Muscle of leg (tissue), 11 donors: ENCODE data around the gene PARD6A. TPM values are rescaled to one million over a fixed set of nuclear protein-coding genes. Genes with fewer than 3 reads are reported as not detected.

Experiments used
- DNase-seq: peaks from one replicate; pipeline ENCODE4 v3.0.0; 2013
- H3K27ac ChIP-seq: one replicate; pipeline ENCODE4 v1.5.1; 2013; ENCODE audit warnings: mild to moderate bottlenecking, low read length, control low read depth
- H3K27me3 ChIP-seq: one replicate; pipeline ENCODE4 v1.6.1; 2013; ENCODE audit warnings: low read length; ENCODE audit not compliant: control insufficient read depth, insufficient read depth
- H3K36me3 ChIP-seq: one replicate; pipeline ENCODE4 v1.6.1; 2013; ENCODE audit warnings: low read length; ENCODE audit not compliant: control insufficient read depth, insufficient read depth
- H3K4me1 ChIP-seq: one replicate; pipeline ENCODE4 v1.6.1; 2013; ENCODE audit warnings: low read length; ENCODE audit not compliant: control insufficient read depth, insufficient read depth
- H3K4me3 ChIP-seq: one replicate; pipeline ENCODE4 v1.5.1; 2013; ENCODE audit warnings: low read length, control low read depth
- H3K9me3 ChIP-seq: replicated peaks from 2 replicates; pipeline ENCODE4 v1.6.1; 2013; ENCODE audit warnings: low read depth, low read length; ENCODE audit not compliant: control insufficient read depth
- WGBS: methylation state at CpG from one replicate; pipeline ENCODE4 v1.1.5; 2013; ENCODE audit warnings: missing lambda C conversion rate; ENCODE audit not compliant: insufficient coverage; 5-methylcytosine and 5-hydroxymethylcytosine counted together
- polyA plus RNA-seq, 8 donors: library from polyadenylated mRNA; unstranded; fragments of 120-200 nt; gene quantifications; one replicate each; pipeline versions ENCODE4 v1.2.1 to v1.2.3, GENCODE V29; 2013; ENCODE audit warnings: inconsistent platforms in 1 of 8, low replicate concordance in 1 of 8; ENCODE audit not compliant: insufficient read length in 8 of 8, insufficient read depth in 1 of 8
- total RNA-seq: library from RNA; stranded (reverse); fragments of 120-200 nt; gene quantifications from one replicate; pipeline ENCODE4 v1.2.4, GENCODE V29; 2013

The PARD6A gene
- total and polyA plus RNA-seq, 9 donors, result 0.59 to 1.8 (median 1.3) TPM

GRCh38 chr16:67653789-67654402, 6.9 kb upstream of the PARD6A start:
- H3K27me3 ChIP-seq, result peaks cover 70% of the 10 kb centered on the region
- no peak overlapping the region for H3K4me3 ChIP-seq
- no peak for DNase-seq
- no peak overlapping the region for H3K27ac ChIP-seq
- H3K9me3 ChIP-seq, result no peaks in the 10 kb centered on the region
- H3K4me1 ChIP-seq, result peaks cover 13% of the 10 kb centered on the region
- WGBS, result 30% methylated on average over 16 of the region's 25 CpGs
- H3K36me3 ChIP-seq, result peaks cover 15% of the 10 kb centered on the region

GRCh38 chr16:67654403-67654911, 6.3 kb upstream of the PARD6A start:
- Histone ChIP-seq H3K27ac (no peak overlapping the region), H3K36me3 (peaks cover 16% of the 10 kb centered on the region), H3K4me1 (peaks cover 18% of the 10 kb centered on the region), H3K27me3 (peaks cover 65% of the 10 kb centered on the region), H3K9me3 (no peaks in the 10 kb centered on the region), H3K4me3 (no peak overlapping the region)
- DNase-seq, result no peak
- 49% methylated on average over 29 of the region's 30 CpGs for WGBS

GRCh38 chr16:67655363-67655762, 5.4 kb upstream of the PARD6A start:
- H3K4me3 ChIP-seq, result no peak overlapping the region
- 63% methylated on average over 4 of the region's 4 CpGs for WGBS
- H3K4me1 ChIP-seq, result peaks cover 22% of the 10 kb centered on the region
- peaks cover 56% of the 10 kb centered on the region for H3K27me3 ChIP-seq
- no peak for DNase-seq
- no peak overlapping the region for H3K27ac ChIP-seq
- peaks cover 16% of the 10 kb centered on the region for H3K36me3 ChIP-seq
- H3K9me3 ChIP-seq, result no peaks in the 10 kb centered on the region

GRCh38 chr16:67656344-67657016, 4.3 kb upstream of the PARD6A start:
- no peak for DNase-seq
- WGBS, result 74% methylated on average over 8 of the region's 9 CpGs
- H3K4me3 ChIP-seq, result no peak overlapping the region

GRCh38 chr16:67657017-67657608, 3.6 kb upstream of the PARD6A start:
- Histone ChIP-seq H3K9me3 (no peaks in the 10 kb centered on the region), H3K36me3 (peaks cover 16% of the 10 kb centered on the region), H3K4me3 (no peak overlapping the region), H3K4me1 (peaks cover 29% of the 10 kb centered on the region), H3K27ac (no peak overlapping the region), H3K27me3 (peaks cover 38% of the 10 kb centered on the region)
- WGBS, result 83% methylated on average over 11 of the region's 16 CpGs
- DNase-seq, result no peak

More at GRCh38 chr16:67656344-67657016, 4.3 kb upstream of the PARD6A start:
- peaks cover 28% of the 10 kb centered on the region for H3K4me1 ChIP-seq
- peaks cover 16% of the 10 kb centered on the region for H3K36me3 ChIP-seq
- H3K9me3 ChIP-seq, result no peaks in the 10 kb centered on the region
- no peak overlapping the region for H3K27ac ChIP-seq
- H3K27me3 ChIP-seq, result peaks cover 44% of the 10 kb centered on the region

- Histone ChIP-seq H3K27me3 (peaks cover 33% of the 10 kb centered on the region), H3K4me3 (no peak overlapping the region), H3K9me3 (no peaks in the 10 kb centered on the region), H3K27ac (no peak overlapping the region), H3K4me1 (peaks cover 27% of the 10 kb centered on the region), H3K36me3 (peaks cover 21% of the 10 kb centered on the region)
- 95% methylated on average over 11 of the region's 18 CpGs for WGBS
- no peak for DNase-seq
Measured at GRCh38 chr16:67657751-67658518, 2.8 kb upstream of the PARD6A start.

GRCh38 chr16:67658849-67659674, 1.7 kb upstream of the PARD6A start:
- H3K4me1 ChIP-seq, result peaks cover 23% of the 10 kb centered on the region
- H3K9me3 ChIP-seq, result no peaks in the 10 kb centered on the region
- H3K27me3 ChIP-seq, result peaks cover 23% of the 10 kb centered on the region
- peaks cover 32% of the 10 kb centered on the region for H3K36me3 ChIP-seq
- no peak for DNase-seq
- no peak overlapping the region for H3K27ac ChIP-seq
- H3K4me3 ChIP-seq, result peak overlapping the region; percentile 75
- 86% methylated on average over 5 of the region's 21 CpGs for WGBS

- peak; percentile 97 for DNase-seq
- H3K27me3 ChIP-seq, result peaks cover 14% of the 10 kb centered on the region
- peaks cover 35% of the 10 kb centered on the region for H3K36me3 ChIP-seq
- peak within 1 kb of the TSS; percentile 97 for H3K27ac ChIP-seq
- no peaks in the 10 kb centered on the region for H3K9me3 ChIP-seq
- under 1% methylated on average over 77 of the region's 83 CpGs for WGBS
- H3K4me3 ChIP-seq, result peak within 1 kb of the TSS; percentile 75
- peaks cover 23% of the 10 kb centered on the region for H3K4me1 ChIP-seq
Measured at GRCh38 chr16:67659675-67660563, 841 bp upstream of the PARD6A start, which contains the start of gene ACD. ACD (minus strand) TSS chr16:67660260; CDS start chr16:67660220, 40 bp downstream.
